Neural progenitor cell (in vitro differentiated cells): Measurements from ENCODE around the gene NOTCH1. TPM values are rescaled to one million over a fixed set of nuclear protein-coding genes. Genes with fewer than 3 reads are reported as not detected.
A peak's percentile ranks its signal among the peaks of the same experiment; 100 is the strongest.

ENCODE experiments used
- DNase-seq: peaks from one replicate; pipeline ENCODE4 v3.0.0-alpha.2; 2016; ENCODE audit warnings: low spot score
- H2AFZ ChIP-seq: fragments of 200-600 bp; sonication (generic); replicated peaks from 2 replicates; pipeline ENCODE4 v1.6.1; 2016; ENCODE audit warnings: antibody characterized with exemption
- H3F3A ChIP-seq: fragments of 200-600 bp; sonication (generic); 2 replicates; pipeline ENCODE4 v1.6.1; 2016; ENCODE audit warnings: antibody characterized with exemption, low read depth
- H3K27ac ChIP-seq: fragments of 200-600 bp; sonication (generic); 2 replicates; pipeline ENCODE4 v1.5.1; 2016; ENCODE audit warnings: mild to moderate bottlenecking
- H3K27me3 ChIP-seq: fragments of 200-600 bp; sonication (generic); 2 replicates; pipeline ENCODE4 v1.6.1; 2016; ENCODE audit warnings: mild to moderate bottlenecking, moderate library complexity
- H3K36me3 ChIP-seq: fragments of 200-600 bp; sonication (generic); 2 replicates; pipeline ENCODE4 v1.5.1; 2016
- H3K4me1 ChIP-seq: fragments of 200-600 bp; sonication (generic); 2 replicates; pipeline ENCODE4 v1.6.1; 2016; ENCODE audit warnings: mixed run types
- H3K4me2 ChIP-seq: fragments of 200-600 bp; sonication (generic); 2 replicates; pipeline ENCODE4 v1.6.1; 2016
- H3K4me3 ChIP-seq: fragments of 200-600 bp; sonication (generic); 2 replicates; pipeline ENCODE4 v1.5.1; 2016
- H3K79me2 ChIP-seq: fragments of 200-600 bp; sonication (generic); 2 replicates; pipeline ENCODE4 v1.6.1; 2016; ENCODE audit warnings: low read depth
- H3K9ac ChIP-seq: fragments of 200-600 bp; sonication (generic); 2 replicates; pipeline ENCODE4 v1.6.1; 2016
- H3K9me3 ChIP-seq: fragments of 200-600 bp; sonication (generic); 2 replicates; pipeline ENCODE4 v1.5.1; 2016; ENCODE audit warnings: low read depth
- H4K20me1 ChIP-seq: fragments of 200-600 bp; sonication (generic); 2 replicates; pipeline ENCODE4 v1.6.1; 2016; ENCODE audit warnings: low read depth
- H3K27ac Mint-ChIP-seq: 3 replicates; pipeline ENCODE4 v1.8.0; 2021; ENCODE audit warnings: mixed read lengths
- H3K27me3 Mint-ChIP-seq: 2 replicates; pipeline ENCODE4 v1.8.0; 2022; ENCODE audit warnings: low read depth, mild to moderate bottlenecking, inconsistent platforms, moderate library complexity, mixed read lengths; ENCODE audit not compliant: insufficient read depth
- H3K36me3 Mint-ChIP-seq: 3 replicates; pipeline ENCODE4 v1.8.0; 2021; ENCODE audit warnings: mixed read lengths
- H3K4me1 Mint-ChIP-seq: 3 replicates; pipeline ENCODE4 v1.8.0; 2021; ENCODE audit warnings: mixed read lengths
- H3K4me3 Mint-ChIP-seq: 3 replicates; pipeline ENCODE4 v1.8.0; 2021; ENCODE audit warnings: mild to moderate bottlenecking, moderate library complexity, mixed read lengths
- H3K9me3 Mint-ChIP-seq: 3 replicates; pipeline ENCODE4 v1.8.0; 2020; ENCODE audit warnings: mixed read lengths
- EZH2 ChIP-seq: fragments of 200-600 bp; sonication (generic); IDR thresholded peaks from 2 replicates; pipeline ENCODE4 v1.6.1; 2017; ENCODE audit warnings: antibody characterized with exemption, mild to moderate bottlenecking, moderate library complexity
- EZH2phosphoT487 ChIP-seq: fragments of 200-600 bp; sonication (generic); IDR thresholded peaks from 2 replicates; pipeline ENCODE4 v1.6.1; 2017; ENCODE audit warnings: antibody characterized with exemption
- total RNA-seq: library from RNA; depleted of rRNA; stranded (reverse); fragments of >200 nt; gene quantifications from 2 replicates; pipeline ENCODE4 v1.2.3, GENCODE V29; 2015; ENCODE audit warnings: low replicate concordance
- TF ChIP-seq, protein P1 (sequence below): fragments of 200-600 bp; sonication (generic); IDR thresholded peaks from 2 replicates; pipeline ENCODE4 v1.5.1; 2017; ENCODE audit warnings: antibody characterized with exemption, mild to moderate bottlenecking

NOTCH1 gene
- total RNA-seq, 1 donor from 2014 or later: 11.7 TPM

- H3F3A ChIP-seq: peaks cover 39% of the 10 kb centered on the region
- Mint-ChIP-seq H3K27me3 (peaks cover 18% of the 10 kb centered on the region), H3K4me3 (peak overlapping the region; percentile 72), H3K36me3 (no peaks in the 10 kb centered on the region), H3K9me3 (no peaks in the 10 kb centered on the region), H3K27ac (peak overlapping the region; percentile 97), H3K4me1 (peaks cover 63% of the 10 kb centered on the region)
- H3K4me3 ChIP-seq: no peak overlapping the region
- no peak for DNase-seq
- H3K9ac ChIP-seq: no peak overlapping the region
- no peaks in the 10 kb centered on the region for H3K9me3 ChIP-seq
- H3K4me2 ChIP-seq: peak overlapping the region; percentile 67
- TF ChIP-seq, protein P1, sequence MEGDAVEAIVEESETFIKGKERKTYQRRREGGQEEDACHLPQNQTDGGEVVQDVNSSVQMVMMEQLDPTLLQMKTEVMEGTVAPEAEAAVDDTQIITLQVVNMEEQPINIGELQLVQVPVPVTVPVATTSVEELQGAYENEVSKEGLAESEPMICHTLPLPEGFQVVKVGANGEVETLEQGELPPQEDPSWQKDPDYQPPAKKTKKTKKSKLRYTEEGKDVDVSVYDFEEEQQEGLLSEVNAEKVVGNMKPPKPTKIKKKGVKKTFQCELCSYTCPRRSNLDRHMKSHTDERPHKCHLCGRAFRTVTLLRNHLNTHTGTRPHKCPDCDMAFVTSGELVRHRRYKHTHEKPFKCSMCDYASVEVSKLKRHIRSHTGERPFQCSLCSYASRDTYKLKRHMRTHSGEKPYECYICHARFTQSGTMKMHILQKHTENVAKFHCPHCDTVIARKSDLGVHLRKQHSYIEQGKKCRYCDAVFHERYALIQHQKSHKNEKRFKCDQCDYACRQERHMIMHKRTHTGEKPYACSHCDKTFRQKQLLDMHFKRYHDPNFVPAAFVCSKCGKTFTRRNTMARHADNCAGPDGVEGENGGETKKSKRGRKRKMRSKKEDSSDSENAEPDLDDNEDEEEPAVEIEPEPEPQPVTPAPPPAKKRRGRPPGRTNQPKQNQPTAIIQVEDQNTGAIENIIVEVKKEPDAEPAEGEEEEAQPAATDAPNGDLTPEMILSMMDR: no peak
- TF ChIP-seq EZH2 (no peak), EZH2phosphoT487 (no peak)
- no peaks in the 10 kb centered on the region for H3K79me2 ChIP-seq
- no peaks in the 10 kb centered on the region for H4K20me1 ChIP-seq
- no peaks in the 10 kb centered on the region for H3K27me3 ChIP-seq
- peaks cover 33% of the 10 kb centered on the region for H3K4me1 ChIP-seq
- no peak overlapping the region for H2AFZ ChIP-seq
- peak overlapping the region; percentile 95 for H3K27ac ChIP-seq
- H3K36me3 ChIP-seq: no peaks in the 10 kb centered on the region
Observed at GRCh38 chr9:136572828-136573625, 27.2 kb upstream of the NOTCH1 start.

DNA sequence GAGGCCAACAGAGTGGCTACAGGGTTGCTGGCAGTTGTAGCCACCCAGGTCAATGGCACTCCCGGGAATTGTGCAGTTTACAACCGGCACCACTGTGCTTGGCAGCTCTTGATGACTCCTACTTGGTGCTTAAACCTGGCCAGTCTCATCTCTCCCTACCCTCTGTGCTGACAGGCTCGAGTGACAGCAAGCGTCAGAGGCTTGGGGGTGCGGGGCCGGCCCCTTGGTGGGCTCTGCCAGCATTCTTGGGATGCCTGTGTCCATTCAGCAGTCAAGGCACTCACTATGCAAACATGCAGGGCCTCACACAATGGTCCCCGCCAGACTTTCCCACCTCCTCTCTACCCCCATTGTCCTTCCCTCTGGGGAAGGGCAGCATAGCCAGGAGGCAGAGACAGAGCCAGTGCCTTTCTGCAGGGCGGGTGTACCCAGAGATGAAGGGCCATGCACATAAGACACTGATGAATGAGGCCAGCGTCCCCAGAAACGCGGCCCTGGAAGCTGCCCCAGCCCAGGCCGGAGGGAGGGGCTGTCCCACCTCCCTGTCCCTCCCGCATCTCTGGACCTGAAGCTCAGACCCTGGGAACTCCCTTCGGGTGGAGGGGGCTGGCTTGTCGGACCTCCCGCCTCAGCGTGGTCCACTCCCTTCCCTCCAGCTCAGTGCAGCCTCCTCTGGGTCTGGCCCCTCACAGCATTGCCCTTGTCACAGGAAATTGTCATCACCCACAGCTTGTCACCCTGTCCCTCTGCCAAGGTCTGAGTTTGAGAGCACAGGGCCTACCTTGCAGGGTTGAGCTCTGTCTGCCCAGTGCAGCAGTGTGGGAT, 26.4 kb upstream of the NOTCH1 start:
- no peak overlapping the region for H3K9ac ChIP-seq
- no peaks in the 10 kb centered on the region for H3K36me3 Mint-ChIP-seq
- peaks cover 39% of the 10 kb centered on the region for H3F3A ChIP-seq
- H3K27ac Mint-ChIP-seq: peak overlapping the region; percentile 97
- no peaks in the 10 kb centered on the region for H4K20me1 ChIP-seq
- H3K4me1 Mint-ChIP-seq: peaks cover 68% of the 10 kb centered on the region
- no peak overlapping the region for H2AFZ ChIP-seq
- DNase-seq: peak; percentile 98
- H3K36me3 ChIP-seq: no peaks in the 10 kb centered on the region
- no peaks in the 10 kb centered on the region for H3K9me3 Mint-ChIP-seq
- H3K4me1 ChIP-seq: peaks cover 39% of the 10 kb centered on the region
- no peak overlapping the region for H3K4me3 ChIP-seq
- H3K79me2 ChIP-seq: no peaks in the 10 kb centered on the region
- H3K4me2 ChIP-seq: peak overlapping the region; percentile 67
- no peaks in the 10 kb centered on the region for H3K27me3 ChIP-seq
- H3K4me3 Mint-ChIP-seq: peak overlapping the region; percentile 72
- no peaks in the 10 kb centered on the region for H3K9me3 ChIP-seq
- TF ChIP-seq EZH2 (no peak), EZH2phosphoT487 (no peak)
- TF ChIP-seq, protein P1: no peak
- H3K27ac ChIP-seq: peak overlapping the region; percentile 95
- peaks cover 20% of the 10 kb centered on the region for H3K27me3 Mint-ChIP-seq

DNA sequence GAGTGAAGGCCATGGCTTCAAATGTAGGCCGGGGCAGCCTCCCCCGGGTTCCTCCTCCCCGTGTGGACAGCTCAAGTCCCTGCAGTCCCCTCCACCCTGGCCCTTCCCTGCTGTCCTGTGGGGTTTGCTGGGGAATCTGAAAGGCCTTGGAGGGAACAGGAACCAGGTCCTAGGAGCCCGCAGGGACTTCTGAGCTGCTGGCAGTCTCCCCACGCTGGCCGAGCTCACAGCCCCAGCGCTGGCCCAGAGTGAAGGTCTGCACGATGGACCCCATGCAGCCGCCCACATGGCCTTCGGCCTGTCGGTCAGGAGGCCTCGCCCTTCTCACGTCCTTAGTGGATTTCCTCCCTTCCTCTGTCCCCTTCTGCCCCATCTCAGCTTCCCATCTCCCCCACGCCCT, 25.7 kb upstream of the NOTCH1 start:
- H4K20me1 ChIP-seq: no peaks in the 10 kb centered on the region
- H3K36me3 ChIP-seq: no peaks in the 10 kb centered on the region
- Mint-ChIP-seq H3K27me3 (peaks cover 20% of the 10 kb centered on the region), H3K9me3 (no peaks in the 10 kb centered on the region), H3K4me3 (peak overlapping the region; percentile 71), H3K4me1 (peaks cover 72% of the 10 kb centered on the region), H3K36me3 (no peaks in the 10 kb centered on the region), H3K27ac (peak overlapping the region; percentile 99)
- no peak overlapping the region for H2AFZ ChIP-seq
- DNase-seq: no peak
- no peaks in the 10 kb centered on the region for H3K27me3 ChIP-seq
- H3F3A ChIP-seq: peaks cover 39% of the 10 kb centered on the region
- no peak overlapping the region for H3K4me3 ChIP-seq
- peak overlapping the region; percentile 47 for H3K27ac ChIP-seq
- H3K79me2 ChIP-seq: no peaks in the 10 kb centered on the region
- no peaks in the 10 kb centered on the region for H3K9me3 ChIP-seq
- H3K4me1 ChIP-seq: peaks cover 42% of the 10 kb centered on the region
- TF ChIP-seq EZH2phosphoT487: no peak
- TF ChIP-seq, protein P1: no peak
- H3K4me2 ChIP-seq: peak overlapping the region; percentile 61
- no peak overlapping the region for H3K9ac ChIP-seq
